Ascending aorta (tissue), 2 donors: Measurements from ENCODE around the gene SHISA9. TPM values are rescaled to one million over a fixed set of nuclear protein-coding genes. Genes with fewer than 3 reads are reported as not detected.

Experiments
- DNase-seq, 2 donors: peaks; one replicate each; pipeline ENCODE4 v3.0.0-alpha.2; 2019; ENCODE audit warnings: low spot score in 2 of 2
- H3K27ac ChIP-seq, 2 donors: fragments of 200-600 bp; sonication (generic); one replicate each; pipeline ENCODE4 v1.5.1; 2016 to 2017; ENCODE audit warnings: mild to moderate bottlenecking in 1 of 2
- H3K27me3 ChIP-seq: fragments of 200-600 bp; sonication (generic); one replicate; pipeline ENCODE4 v1.5.1; 2017
- H3K36me3 ChIP-seq, 2 donors: fragments of 200-600 bp; sonication (generic); one replicate each; pipeline ENCODE4 v1.5.1; 2016
- H3K4me1 ChIP-seq, 2 donors: fragments of 200-600 bp; sonication (generic); one replicate each; pipeline ENCODE4 v1.5.1; 2016 to 2017; ENCODE audit warnings: mild to moderate bottlenecking in 1 of 2
- H3K4me3 ChIP-seq, 2 donors: fragments of 200-600 bp; sonication (generic); one replicate each; pipeline ENCODE4 v1.5.1; 2016 to 2017; ENCODE audit warnings: mild to moderate bottlenecking in 1 of 2
- H3K9me3 ChIP-seq, 2 donors: fragments of 200-600 bp; sonication (generic); one replicate each; pipeline ENCODE4 v1.5.1; 2016
- CTCF ChIP-seq, 3 experiments: fragments of 200-600 bp in 2 of 3; fragments of 450-650 bp in 1 of 3; sonication (generic) in 2 of 3; IDR thresholded peaks; one replicate each; pipeline ENCODE4 v1.5.1; 2016 to 2019; ENCODE audit warnings: antibody characterized with exemption in 3 of 3, mild to moderate bottlenecking in 1 of 3, moderate library complexity in 1 of 3
- intact Hi-C: fragments of 100-400 bp; cut with DNase I; formaldehyde crosslinking; loops from one replicate; pipeline ENCODE4 v1.15.1; 2023
- total RNA-seq: library from RNA; depleted of rRNA; stranded (reverse); fragments of >200 nt; gene quantifications from one replicate; pipeline ENCODE4 v1.1.0, GENCODE V29; 2016

The SHISA9 gene
- total RNA-seq, 1 donor from 2014 or later = 8.9 TPM

GRCh38 chr16:13176711-13177110 is 275.3 kb downstream of the SHISA9 start:
- H3K4me1 ChIP-seq = no peaks in the 10 kb centered on the region
- no peak overlapping the region for H3K27ac ChIP-seq
- no peak for DNase-seq
- H3K36me3 ChIP-seq = no peaks in the 10 kb centered on the region
- H3K27me3 ChIP-seq = no peaks in the 10 kb centered on the region
- no peaks in the 10 kb centered on the region for H3K9me3 ChIP-seq
- TF ChIP-seq CTCF (IDR thresholded peaks at IDR 0.05) = no peak
- no peak overlapping the region for H3K4me3 ChIP-seq
- intact Hi-C loops = no loop called here

GRCh38 chr16:13178318-13178717 is 276.9 kb downstream of the SHISA9 start:
- Histone ChIP-seq H3K4me1 (no peaks in the 10 kb centered on the region), H3K36me3 (no peaks in the 10 kb centered on the region), H3K9me3 (no peaks in the 10 kb centered on the region), H3K27me3 (no peaks in the 10 kb centered on the region), H3K4me3 (no peak overlapping the region), H3K27ac (no peak overlapping the region)
- no peak for DNase-seq
- intact Hi-C loops = no loop called here
- no peak for TF ChIP-seq CTCF (IDR thresholded peaks at IDR 0.05)

- H3K36me3 ChIP-seq = no peaks in the 10 kb centered on the region
- no peak for DNase-seq
- intact Hi-C loops = no loop called here
- no peaks in the 10 kb centered on the region for H3K9me3 ChIP-seq
- H3K4me1 ChIP-seq = no peaks in the 10 kb centered on the region
- TF ChIP-seq CTCF (IDR thresholded peaks at IDR 0.05) = no peak
- H3K27me3 ChIP-seq = no peaks in the 10 kb centered on the region
- no peak overlapping the region for H3K4me3 ChIP-seq
- H3K27ac ChIP-seq = no peak overlapping the region
Observed at GRCh38 chr16:13181432-13181831, 280.0 kb downstream of the SHISA9 start.

GRCh38 chr16:13186813-13187212 is 285.4 kb downstream of the SHISA9 start:
- no peak for DNase-seq
- H3K9me3 ChIP-seq = no peaks in the 10 kb centered on the region
- TF ChIP-seq CTCF (IDR thresholded peaks at IDR 0.05) = no peak
- no peaks in the 10 kb centered on the region for H3K27me3 ChIP-seq
- intact Hi-C loops = no loop called here
- H3K4me1 ChIP-seq = no peaks in the 10 kb centered on the region
- no peak overlapping the region for H3K4me3 ChIP-seq
- no peaks in the 10 kb centered on the region for H3K36me3 ChIP-seq
- no peak overlapping the region for H3K27ac ChIP-seq

- TF ChIP-seq CTCF (IDR thresholded peaks at IDR 0.05) = no peak
- intact Hi-C loops = no loop called here
- DNase-seq = no peak
- H3K36me3 ChIP-seq = no peaks in the 10 kb centered on the region
- no peak overlapping the region for H3K27ac ChIP-seq
- no peak overlapping the region for H3K4me3 ChIP-seq
- no peaks in the 10 kb centered on the region for H3K9me3 ChIP-seq
- no peaks in the 10 kb centered on the region for H3K27me3 ChIP-seq
- H3K4me1 ChIP-seq = no peaks in the 10 kb centered on the region
Observed at GRCh38 chr16:13189250-13189649, 287.9 kb downstream of the SHISA9 start.

- no peak for DNase-seq
- no peak for TF ChIP-seq CTCF (IDR thresholded peaks at IDR 0.05)
- no peak overlapping the region for H3K27ac ChIP-seq
- no peaks in the 10 kb centered on the region for H3K9me3 ChIP-seq
- no peaks in the 10 kb centered on the region for H3K36me3 ChIP-seq
- H3K4me1 ChIP-seq = no peaks in the 10 kb centered on the region
- no peak overlapping the region for H3K4me3 ChIP-seq
- intact Hi-C loops = no loop called here
- no peaks in the 10 kb centered on the region for H3K27me3 ChIP-seq
Observed at GRCh38 chr16:13193721-13194120, 292.3 kb downstream of the SHISA9 start.
